Gastrocnemius medialis (tissue), 4 donors: ENCODE measurements around the gene PSD4.

Experiments
- CTCF ChIP-seq, 5 experiments: fragments of 450-650 bp in 3 of 5; fragments of 200-600 bp in 2 of 5; sonication (generic) in 2 of 5; IDR thresholded peaks in 4 of 5; conservative IDR thresholded peaks in 1 of 5; 1 replicate in 4 of 5; 2 replicates in 1 of 5; pipeline ENCODE4 v1.5.1; 2016 to 2019; ENCODE audit warnings: antibody characterized with exemption in 5 of 5, mild to moderate bottlenecking in 3 of 5, moderate library complexity in 3 of 5
- POLR2A ChIP-seq, 2 donors: fragments of 450-650 bp; IDR thresholded peaks; one replicate each; pipeline ENCODE4 v1.6.1; 2017; ENCODE audit warnings: antibody characterized with exemption in 2 of 2, mild to moderate bottlenecking in 2 of 2, moderate library complexity in 2 of 2

- TF ChIP-seq POLR2A (IDR thresholded peaks at IDR 0.05), result no peak
- no peak for TF ChIP-seq CTCF (IDR thresholded peaks at IDR 0.05 in 4 of 5, conservative IDR thresholded peaks at IDR 0.05 in 1 of 5)
Measured at GRCh38 chr2:113219889-113220641, 46.3 kb downstream of the PSD4 start.
